HEK293T (cell line): Measurements from ENCODE around the gene OR14A16.

Experiments used
- ARNT ChIP-seq: fragments of 450-650 bp; IDR thresholded peaks from 2 replicates; pipeline ENCODE4 v1.6.1; 2017; ENCODE audit warnings: mild to moderate bottlenecking
- ELF4 ChIP-seq: fragments of 450-650 bp; IDR thresholded peaks from 2 replicates; pipeline ENCODE4 v1.6.1; 2017; ENCODE audit warnings: antibody characterized with exemption
- FOXA1 ChIP-seq: fragments of 450-650 bp; IDR thresholded peaks from 2 replicates; pipeline ENCODE4 v1.6.1; 2016; ENCODE audit warnings: mild to moderate bottlenecking
- FOXK2 ChIP-seq: fragments of 450-650 bp; IDR thresholded peaks from 2 replicates; pipeline ENCODE4 v1.6.1; 2016; ENCODE audit warnings: mild to moderate bottlenecking
- FOXM1 ChIP-seq: fragments of 450-650 bp; IDR thresholded peaks from 2 replicates; pipeline ENCODE4 v1.6.1; 2017; ENCODE audit warnings: mild to moderate bottlenecking, borderline replicate concordance
- HDGF ChIP-seq: fragments of 450-650 bp; IDR thresholded peaks from 2 replicates; pipeline ENCODE4 v1.6.1; 2017; ENCODE audit warnings: antibody characterized with exemption, borderline replicate concordance
- NFRKB ChIP-seq: fragments of 450-650 bp; IDR thresholded peaks from 2 replicates; pipeline ENCODE4 v1.6.1; 2016; ENCODE audit warnings: mild to moderate bottlenecking, moderate library complexity
- PKNOX1 ChIP-seq: fragments of 450-650 bp; IDR thresholded peaks from 2 replicates; pipeline ENCODE4 v1.6.1; 2016
- SP1 ChIP-seq: fragments of 450-650 bp; IDR thresholded peaks from 2 replicates; pipeline ENCODE4 v1.6.1; 2017
- SUZ12 ChIP-seq: fragments of 450-650 bp; IDR thresholded peaks from 2 replicates; pipeline ENCODE4 v1.6.1; 2016; ENCODE audit warnings: mild to moderate bottlenecking
- TARDBP ChIP-seq: fragments of 450-650 bp; IDR thresholded peaks from 2 replicates; pipeline ENCODE4 v1.6.1; 2016
- ZNF384 ChIP-seq: fragments of 450-650 bp; IDR thresholded peaks from 2 replicates; pipeline ENCODE4 v1.6.1; 2016

- TF ChIP-seq FOXK2 (no peak), FOXM1 (no peak), NFRKB (no peak), FOXA1 (no peak), SP1 (no peak), HDGF (no peak), ARNT (no peak), TARDBP (no peak), ZNF384 (no peak), SUZ12 (no peak), PKNOX1 (no peak), ELF4 (no peak)
Observed at GRCh38 chr1:247849616-247850015, 25.7 kb upstream of the OR14A16 start.
